ENCODE data around the gene FBXO10. TPM values are rescaled to one million over a fixed set of nuclear protein-coding genes. Genes with fewer than 3 reads are reported as not detected.

FBXO10 gene
- total RNA-seq, 1 experiment from 2014 or later, result 14.0 TPM

DNA sequence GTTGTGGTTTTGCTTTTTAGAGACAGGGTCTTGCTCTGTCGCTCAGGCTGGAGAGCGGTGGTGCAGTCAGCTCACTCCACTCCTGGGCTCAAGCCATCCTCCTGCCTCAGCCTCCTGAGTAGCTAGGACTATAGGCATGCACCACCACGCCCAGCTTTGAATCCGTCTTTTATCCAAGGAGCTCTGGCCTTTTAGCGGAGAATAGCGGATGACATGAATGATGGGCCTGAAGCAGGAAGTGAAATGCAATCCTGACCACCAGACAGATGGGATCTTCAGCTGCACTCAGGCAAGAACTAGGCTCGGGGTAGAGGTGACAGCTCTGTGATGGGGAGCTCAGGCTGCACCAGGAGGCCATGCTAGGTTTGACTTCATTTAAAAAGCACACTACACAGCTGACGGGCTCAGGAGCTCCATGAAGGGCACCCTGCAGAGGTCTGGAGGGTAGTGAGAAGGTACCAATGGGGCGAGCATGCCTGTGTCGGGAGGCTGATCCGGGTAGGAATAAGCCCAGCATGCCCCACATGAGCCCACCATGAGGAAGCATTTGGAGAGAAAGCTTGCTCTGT is 68.5 kb downstream of the FBXO10 start (continued):
- TF ChIP-seq, protein P1, sequence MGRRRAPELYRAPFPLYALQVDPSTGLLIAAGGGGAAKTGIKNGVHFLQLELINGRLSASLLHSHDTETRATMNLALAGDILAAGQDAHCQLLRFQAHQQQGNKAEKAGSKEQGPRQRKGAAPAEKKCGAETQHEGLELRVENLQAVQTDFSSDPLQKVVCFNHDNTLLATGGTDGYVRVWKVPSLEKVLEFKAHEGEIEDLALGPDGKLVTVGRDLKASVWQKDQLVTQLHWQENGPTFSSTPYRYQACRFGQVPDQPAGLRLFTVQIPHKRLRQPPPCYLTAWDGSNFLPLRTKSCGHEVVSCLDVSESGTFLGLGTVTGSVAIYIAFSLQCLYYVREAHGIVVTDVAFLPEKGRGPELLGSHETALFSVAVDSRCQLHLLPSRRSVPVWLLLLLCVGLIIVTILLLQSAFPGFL (CRISPR knock-in tag; IDR thresholded peaks at IDR 0.05; ENCODE audit: borderline replicate concordance), result no peak
- TF ChIP-seq NR2C2 (CRISPR knock-in tag; IDR thresholded peaks at IDR 0.05), result no peak

DNA sequence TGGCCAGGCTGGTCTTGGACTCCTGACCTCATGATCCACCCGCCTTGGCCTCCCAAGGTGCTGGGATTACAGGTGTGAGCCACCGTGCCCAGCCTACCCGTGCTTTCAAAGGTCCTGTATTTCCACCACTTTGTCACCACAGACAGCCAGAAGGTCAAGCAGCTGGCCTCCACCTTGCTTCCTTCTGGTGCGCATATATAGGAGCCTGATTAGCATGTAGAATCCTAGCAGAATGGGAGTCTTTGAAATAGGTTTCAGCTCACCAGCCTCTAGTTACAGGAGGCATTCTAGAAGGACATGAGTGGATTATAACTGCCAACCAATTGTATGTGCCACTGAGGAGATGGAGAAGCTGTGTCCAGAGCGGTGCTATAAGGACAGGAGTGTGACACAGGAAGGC is 71.6 kb downstream of the FBXO10 start:
- CTCF ChIA-PET, result no interaction called here
- Mint-ChIP-seq H3K4me1 (no peaks in the 10 kb centered on the region), H3K36me3 (peaks cover 62% of the 10 kb centered on the region), H3K9me3 (no peaks in the 10 kb centered on the region), H3K4me3 (no peak overlapping the region), H3K27ac (no peak overlapping the region; the same call in 1 of the 2 replicates), H3K27me3 (ENCODE audit: low read depth) (no peaks in the 10 kb centered on the region)
- no peak for ATAC-seq
- TF ChIP-seq ZNF317 (CRISPR knock-in tag; IDR thresholded peaks at IDR 0.05; ENCODE audit: borderline replicate concordance, low read depth) (no peak), ZNF219 (CRISPR knock-in tag; IDR thresholded peaks at IDR 0.05; ENCODE audit: borderline replicate concordance) (no peak), TEAD1 (CRISPR knock-in tag; IDR thresholded peaks at IDR 0.05) (no peak)
- TF ChIP-seq, protein P2, sequence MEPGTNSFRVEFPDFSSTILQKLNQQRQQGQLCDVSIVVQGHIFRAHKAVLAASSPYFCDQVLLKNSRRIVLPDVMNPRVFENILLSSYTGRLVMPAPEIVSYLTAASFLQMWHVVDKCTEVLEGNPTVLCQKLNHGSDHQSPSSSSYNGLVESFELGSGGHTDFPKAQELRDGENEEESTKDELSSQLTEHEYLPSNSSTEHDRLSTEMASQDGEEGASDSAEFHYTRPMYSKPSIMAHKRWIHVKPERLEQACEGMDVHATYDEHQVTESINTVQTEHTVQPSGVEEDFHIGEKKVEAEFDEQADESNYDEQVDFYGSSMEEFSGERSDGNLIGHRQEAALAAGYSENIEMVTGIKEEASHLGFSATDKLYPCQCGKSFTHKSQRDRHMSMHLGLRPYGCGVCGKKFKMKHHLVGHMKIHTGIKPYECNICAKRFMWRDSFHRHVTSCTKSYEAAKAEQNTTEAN (CRISPR knock-in tag; IDR thresholded peaks at IDR 0.05), result no peak
- POLR2A ChIA-PET, result no interaction called here
- no peak for DNase-seq (ENCODE audit: low spot score)

DNA sequence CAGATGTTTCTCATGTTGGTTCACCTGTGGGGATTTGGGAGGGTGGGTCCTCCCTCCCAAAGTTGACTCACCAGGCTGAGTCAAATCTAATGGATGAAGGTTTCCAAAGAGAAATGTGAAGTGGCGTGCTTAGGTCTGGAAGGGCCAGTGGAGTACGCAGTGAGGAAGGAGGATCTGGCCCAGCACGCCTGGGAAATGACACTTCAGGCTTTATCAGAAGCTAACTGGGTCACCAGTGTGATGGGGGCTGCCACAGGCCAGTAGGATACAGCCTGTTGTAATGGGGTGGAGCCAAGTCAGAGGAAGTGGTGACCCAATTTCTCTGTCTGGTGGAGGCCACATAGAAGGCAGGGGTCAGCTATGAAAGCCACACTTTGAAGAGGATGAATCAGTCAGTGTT is 72.4 kb downstream of the FBXO10 start:
- Mint-ChIP-seq H3K27me3 (ENCODE audit: low read depth) (no peaks in the 10 kb centered on the region), H3K9me3 (no peaks in the 10 kb centered on the region), H3K36me3 (peaks cover 70% of the 10 kb centered on the region), H3K4me3 (no peak overlapping the region), H3K4me1 (no peaks in the 10 kb centered on the region), H3K27ac (peak overlapping the region; percentile 55; the same call in 1 of the 2 replicates)
- POLR2A ChIA-PET, result no interaction called here
- CTCF ChIA-PET, result no interaction called here
- no peak for DNase-seq (ENCODE audit: low spot score)
- no peak for ATAC-seq
- TF ChIP-seq RORB (CRISPR knock-in tag; IDR thresholded peaks at IDR 0.05) (no peak), ZNF423 (CRISPR knock-in tag; IDR thresholded peaks at IDR 0.05) (no peak), GTF2I (CRISPR knock-in tag; conservative IDR thresholded peaks at IDR 0.05) (no peak), ZNF263 (CRISPR knock-in tag; IDR thresholded peaks at IDR 0.05; ENCODE audit: low read depth) (no peak), ZNF416 (CRISPR knock-in tag; IDR thresholded peaks at IDR 0.05) (no peak), CBFB (CRISPR knock-in tag; IDR thresholded peaks at IDR 0.05; ENCODE audit: low read depth) (no peak), TCF7 (CRISPR knock-in tag; IDR thresholded peaks at IDR 0.05; ENCODE audit: low read depth) (no peak)
- TF ChIP-seq, protein P3, sequence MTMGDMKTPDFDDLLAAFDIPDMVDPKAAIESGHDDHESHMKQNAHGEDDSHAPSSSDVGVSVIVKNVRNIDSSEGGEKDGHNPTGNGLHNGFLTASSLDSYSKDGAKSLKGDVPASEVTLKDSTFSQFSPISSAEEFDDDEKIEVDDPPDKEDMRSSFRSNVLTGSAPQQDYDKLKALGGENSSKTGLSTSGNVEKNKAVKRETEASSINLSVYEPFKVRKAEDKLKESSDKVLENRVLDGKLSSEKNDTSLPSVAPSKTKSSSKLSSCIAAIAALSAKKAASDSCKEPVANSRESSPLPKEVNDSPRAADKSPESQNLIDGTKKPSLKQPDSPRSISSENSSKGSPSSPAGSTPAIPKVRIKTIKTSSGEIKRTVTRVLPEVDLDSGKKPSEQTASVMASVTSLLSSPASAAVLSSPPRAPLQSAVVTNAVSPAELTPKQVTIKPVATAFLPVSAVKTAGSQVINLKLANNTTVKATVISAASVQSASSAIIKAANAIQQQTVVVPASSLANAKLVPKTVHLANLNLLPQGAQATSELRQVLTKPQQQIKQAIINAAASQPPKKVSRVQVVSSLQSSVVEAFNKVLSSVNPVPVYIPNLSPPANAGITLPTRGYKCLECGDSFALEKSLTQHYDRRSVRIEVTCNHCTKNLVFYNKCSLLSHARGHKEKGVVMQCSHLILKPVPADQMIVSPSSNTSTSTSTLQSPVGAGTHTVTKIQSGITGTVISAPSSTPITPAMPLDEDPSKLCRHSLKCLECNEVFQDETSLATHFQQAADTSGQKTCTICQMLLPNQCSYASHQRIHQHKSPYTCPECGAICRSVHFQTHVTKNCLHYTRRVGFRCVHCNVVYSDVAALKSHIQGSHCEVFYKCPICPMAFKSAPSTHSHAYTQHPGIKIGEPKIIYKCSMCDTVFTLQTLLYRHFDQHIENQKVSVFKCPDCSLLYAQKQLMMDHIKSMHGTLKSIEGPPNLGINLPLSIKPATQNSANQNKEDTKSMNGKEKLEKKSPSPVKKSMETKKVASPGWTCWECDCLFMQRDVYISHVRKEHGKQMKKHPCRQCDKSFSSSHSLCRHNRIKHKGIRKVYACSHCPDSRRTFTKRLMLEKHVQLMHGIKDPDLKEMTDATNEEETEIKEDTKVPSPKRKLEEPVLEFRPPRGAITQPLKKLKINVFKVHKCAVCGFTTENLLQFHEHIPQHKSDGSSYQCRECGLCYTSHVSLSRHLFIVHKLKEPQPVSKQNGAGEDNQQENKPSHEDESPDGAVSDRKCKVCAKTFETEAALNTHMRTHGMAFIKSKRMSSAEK (CRISPR knock-in tag; IDR thresholded peaks at IDR 0.05; ENCODE audit: borderline replicate concordance), result no peak
- TF ChIP-seq, protein P4, sequence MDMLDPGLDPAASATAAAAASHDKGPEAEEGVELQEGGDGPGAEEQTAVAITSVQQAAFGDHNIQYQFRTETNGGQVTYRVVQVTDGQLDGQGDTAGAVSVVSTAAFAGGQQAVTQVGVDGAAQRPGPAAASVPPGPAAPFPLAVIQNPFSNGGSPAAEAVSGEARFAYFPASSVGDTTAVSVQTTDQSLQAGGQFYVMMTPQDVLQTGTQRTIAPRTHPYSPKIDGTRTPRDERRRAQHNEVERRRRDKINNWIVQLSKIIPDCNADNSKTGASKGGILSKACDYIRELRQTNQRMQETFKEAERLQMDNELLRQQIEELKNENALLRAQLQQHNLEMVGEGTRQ (CRISPR knock-in tag; IDR thresholded peaks at IDR 0.05), result no peak
- TF ChIP-seq, protein P5, sequence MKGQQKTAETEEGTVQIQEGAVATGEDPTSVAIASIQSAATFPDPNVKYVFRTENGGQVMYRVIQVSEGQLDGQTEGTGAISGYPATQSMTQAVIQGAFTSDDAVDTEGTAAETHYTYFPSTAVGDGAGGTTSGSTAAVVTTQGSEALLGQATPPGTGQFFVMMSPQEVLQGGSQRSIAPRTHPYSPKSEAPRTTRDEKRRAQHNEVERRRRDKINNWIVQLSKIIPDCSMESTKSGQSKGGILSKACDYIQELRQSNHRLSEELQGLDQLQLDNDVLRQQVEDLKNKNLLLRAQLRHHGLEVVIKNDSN (CRISPR knock-in tag; IDR thresholded peaks at IDR 0.05), result no peak
- TF ChIP-seq, protein P6, sequence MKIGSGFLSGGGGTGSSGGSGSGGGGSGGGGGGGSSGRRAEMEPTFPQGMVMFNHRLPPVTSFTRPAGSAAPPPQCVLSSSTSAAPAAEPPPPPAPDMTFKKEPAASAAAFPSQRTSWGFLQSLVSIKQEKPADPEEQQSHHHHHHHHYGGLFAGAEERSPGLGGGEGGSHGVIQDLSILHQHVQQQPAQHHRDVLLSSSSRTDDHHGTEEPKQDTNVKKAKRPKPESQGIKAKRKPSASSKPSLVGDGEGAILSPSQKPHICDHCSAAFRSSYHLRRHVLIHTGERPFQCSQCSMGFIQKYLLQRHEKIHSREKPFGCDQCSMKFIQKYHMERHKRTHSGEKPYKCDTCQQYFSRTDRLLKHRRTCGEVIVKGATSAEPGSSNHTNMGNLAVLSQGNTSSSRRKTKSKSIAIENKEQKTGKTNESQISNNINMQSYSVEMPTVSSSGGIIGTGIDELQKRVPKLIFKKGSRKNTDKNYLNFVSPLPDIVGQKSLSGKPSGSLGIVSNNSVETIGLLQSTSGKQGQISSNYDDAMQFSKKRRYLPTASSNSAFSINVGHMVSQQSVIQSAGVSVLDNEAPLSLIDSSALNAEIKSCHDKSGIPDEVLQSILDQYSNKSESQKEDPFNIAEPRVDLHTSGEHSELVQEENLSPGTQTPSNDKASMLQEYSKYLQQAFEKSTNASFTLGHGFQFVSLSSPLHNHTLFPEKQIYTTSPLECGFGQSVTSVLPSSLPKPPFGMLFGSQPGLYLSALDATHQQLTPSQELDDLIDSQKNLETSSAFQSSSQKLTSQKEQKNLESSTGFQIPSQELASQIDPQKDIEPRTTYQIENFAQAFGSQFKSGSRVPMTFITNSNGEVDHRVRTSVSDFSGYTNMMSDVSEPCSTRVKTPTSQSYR (CRISPR knock-in tag; IDR thresholded peaks at IDR 0.05), result no peak

Data from WTC11 (cell line).